Measurements from ENCODE around the gene PLA2G10. TPM values are rescaled to one million over a fixed set of nuclear protein-coding genes. Genes with fewer than 3 reads are reported as not detected.

PLA2G10 gene
- total RNA-seq, 2 donors from 2014 or later, result 1.5 TPM; not detected in 1

GRCh38 chr16:14658063-14658462, 36.0 kb downstream of the PLA2G10 start:
- H3K9me3 ChIP-seq, result no peaks in the 10 kb centered on the region
- no peak for TF ChIP-seq CTCF (IDR thresholded peaks at IDR 0.05)
- no peak for TF ChIP-seq POLR2AphosphoS5 (IDR thresholded peaks at IDR 0.05)
- no peak for TF ChIP-seq POLR2A (IDR thresholded peaks at IDR 0.05)
- no peaks in the 10 kb centered on the region for H3K4me1 ChIP-seq (replicated peaks)
- DNase-seq (ENCODE audit: low spot score), result no peak
- 74% methylated on average over 2 of the region's 2 CpGs for WGBS
- intact Hi-C loops (cut with DNase I), result no loop called here
- H3K27me3 ChIP-seq (replicated peaks; ENCODE audit: insufficient read depth), result no peaks in the 10 kb centered on the region
- no peak overlapping the region for H3K27ac ChIP-seq
- H3K36me3 ChIP-seq, result peaks cover 4 to 9% of the 10 kb centered on the region in 2 donors
- H3K4me3 ChIP-seq, result no peak overlapping the region

DNA sequence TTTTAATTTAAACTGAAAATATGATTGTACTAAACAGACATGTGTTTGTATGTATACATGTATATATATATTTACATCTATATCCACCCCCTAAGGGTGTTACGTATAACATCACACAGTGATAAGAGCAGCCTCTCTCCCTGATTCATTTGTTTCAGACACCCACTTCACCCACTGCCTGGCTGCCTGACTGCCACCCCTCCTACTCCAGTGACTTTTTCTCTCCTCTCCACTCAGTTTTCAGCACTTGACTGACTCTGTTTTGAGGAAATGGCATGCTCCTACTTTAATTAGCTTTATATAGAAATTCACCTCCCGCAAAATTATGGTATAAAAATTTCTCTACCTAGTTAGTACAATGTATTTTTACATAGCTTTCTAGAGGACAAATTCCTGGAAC, 41.4 kb downstream of the PLA2G10 start:
- peaks cover 6 to 7% of the 10 kb centered on the region in 2 donors for H3K36me3 ChIP-seq
- no peak for TF ChIP-seq POLR2AphosphoS5 (IDR thresholded peaks at IDR 0.05)
- no peak for TF ChIP-seq POLR2A (IDR thresholded peaks at IDR 0.05)
- no peak for TF ChIP-seq CTCF (IDR thresholded peaks at IDR 0.05)
- H3K27ac ChIP-seq, result no peak overlapping the region
- intact Hi-C loops (cut with DNase I), result no loop called here
- no peaks in the 10 kb centered on the region for H3K27me3 ChIP-seq (replicated peaks; ENCODE audit: insufficient read depth)
- DNase-seq (ENCODE audit: low spot score), result no peak
- no peaks in the 10 kb centered on the region for H3K9me3 ChIP-seq
- no peak overlapping the region for H3K4me3 ChIP-seq
- no peaks in the 10 kb centered on the region for H3K4me1 ChIP-seq (replicated peaks)
- 100% methylated on average over 2 of the region's 2 CpGs for WGBS

GRCh38 chr16:14650629-14651028, 43.5 kb downstream of the PLA2G10 start:
- Histone ChIP-seq H3K9me3 (no peaks in the 10 kb centered on the region), H3K27me3 (replicated peaks; ENCODE audit: insufficient read depth) (no peaks in the 10 kb centered on the region), H3K27ac (no peak overlapping the region), H3K36me3 (peaks cover 6 to 7% of the 10 kb centered on the region in 2 donors), H3K4me1 (replicated peaks) (no peaks in the 10 kb centered on the region), H3K4me3 (no peak overlapping the region)
- TF ChIP-seq CTCF (IDR thresholded peaks at IDR 0.05), result no peak
- no peak for TF ChIP-seq POLR2AphosphoS5 (IDR thresholded peaks at IDR 0.05)
- no peak for TF ChIP-seq POLR2A (IDR thresholded peaks at IDR 0.05)
- no peak for DNase-seq (ENCODE audit: low spot score)
- intact Hi-C loops (cut with DNase I), result no loop called here
- WGBS, result 78% methylated on average over 6 of the region's 6 CpGs

- TF ChIP-seq CTCF (IDR thresholded peaks at IDR 0.05) (no peak), POLR2AphosphoS5 (IDR thresholded peaks at IDR 0.05) (no peak), POLR2A (IDR thresholded peaks at IDR 0.05) (no peak)
- peaks cover 6 to 7% of the 10 kb centered on the region in 2 donors for H3K36me3 ChIP-seq
- intact Hi-C loops (cut with DNase I), result no loop called here
- no peaks in the 10 kb centered on the region for H3K9me3 ChIP-seq
- no peak for DNase-seq (ENCODE audit: low spot score)
- H3K27ac ChIP-seq, result no peak overlapping the region
- 94% methylated on average over 10 of the region's 10 CpGs for WGBS
- H3K27me3 ChIP-seq (replicated peaks; ENCODE audit: insufficient read depth), result no peaks in the 10 kb centered on the region
- H3K4me3 ChIP-seq, result no peak overlapping the region
- no peaks in the 10 kb centered on the region for H3K4me1 ChIP-seq (replicated peaks)
Measured at GRCh38 chr16:14649816-14650215, 44.3 kb downstream of the PLA2G10 start.

GRCh38 chr16:14641926-14642325, 52.2 kb downstream of the PLA2G10 start:
- DNase-seq (ENCODE audit: low spot score), result no peak
- TF ChIP-seq POLR2AphosphoS5 (IDR thresholded peaks at IDR 0.05), result no peak
- TF ChIP-seq POLR2A (IDR thresholded peaks at IDR 0.05), result no peak
- no peak for TF ChIP-seq CTCF (IDR thresholded peaks at IDR 0.05)
- WGBS, result 96% methylated on average over 7 of the region's 7 CpGs
- no peak overlapping the region for H3K4me3 ChIP-seq
- intact Hi-C loops (cut with DNase I), result no loop called here
- H3K27ac ChIP-seq, result no peak overlapping the region
- no peaks in the 10 kb centered on the region for H3K36me3 ChIP-seq
- H3K27me3 ChIP-seq (replicated peaks; ENCODE audit: insufficient read depth), result no peaks in the 10 kb centered on the region
- no peaks in the 10 kb centered on the region for H3K4me1 ChIP-seq (replicated peaks)
- no peaks in the 10 kb centered on the region for H3K9me3 ChIP-seq
